Measurements from ENCODE around the gene RNPEPL1.

GRCh38 chr2:240596080-240596460 is 27.8 kb downstream of the RNPEPL1 start:
- TF ChIP-seq POLR2A (IDR thresholded peaks at IDR 0.05) (no peak), CTCF (IDR thresholded peaks at IDR 0.05) (no peak)

Data from Peyer's patch (tissue), 4 donors.